PC-9 (cell line): ENCODE data around the gene OSBPL8. TPM values are rescaled to one million over a fixed set of nuclear protein-coding genes. Genes with fewer than 3 reads are reported as not detected.

Source experiments
- BruUV-seq: library from RNA; stranded (reverse); fragments of 400-500 nt; replicated peaks from 2 replicates; lab custom pipeline; 2021; lab: Mats Ljungman, UMichigan
- CTCF ChIA-PET: fragments of 300-600 bp; sonication (Branson Sonifier 250); formaldehyde crosslinking; loops from one replicate; lab custom pipeline; 2022; ENCODE audit warnings: antibody characterized with exemption; lab: Charles Lee
- POLR2A ChIA-PET: fragments of 300-600 bp; sonication (Branson Sonifier 250); formaldehyde crosslinking; loops from one replicate; lab custom pipeline; 2022; ENCODE audit warnings: antibody characterized with exemption; ENCODE audit not compliant: unreplicated experiment; lab: Charles Lee
- DNase-seq, 2 experiments: peaks; one replicate each; pipeline versions ENCODE4 v3.0.0 to v3.0.0-alpha.2; 2015 to 2022; ENCODE audit warnings: mixed read lengths in 1 of 2
- H2AFZ ChIP-seq: fragments of 200-600 bp; sonication (generic); 2 replicates; pipeline ENCODE4 v1.8.1; 2017; ENCODE audit warnings: antibody characterized with exemption
- H3F3A ChIP-seq: fragments of 200-600 bp; sonication (generic); 2 replicates; pipeline ENCODE4 v1.8.1; 2017; ENCODE audit warnings: antibody characterized with exemption, mild to moderate bottlenecking, low read depth; ENCODE audit not compliant: insufficient read depth
- H3K27ac ChIP-seq: fragments of 200-600 bp; sonication (generic); 2 replicates; pipeline ENCODE4 v1.6.1; 2016; ENCODE audit warnings: mixed run types
- H3K27me3 ChIP-seq: fragments of 200-600 bp; sonication (generic); 2 replicates; pipeline ENCODE4 v1.6.1; 2016; ENCODE audit warnings: low read depth, mixed run types; ENCODE audit not compliant: insufficient read depth
- H3K36me3 ChIP-seq: fragments of 200-600 bp; sonication (generic); 2 replicates; pipeline ENCODE4 v1.6.1; 2016; ENCODE audit warnings: low read depth, mixed run types
- H3K4me1 ChIP-seq: fragments of 200-600 bp; sonication (generic); replicated peaks from 2 replicates; pipeline ENCODE4 v1.6.1; 2016; ENCODE audit warnings: mixed run types; ENCODE audit not compliant: insufficient read depth
- H3K4me2 ChIP-seq: fragments of 200-600 bp; sonication (generic); 2 replicates; pipeline ENCODE4 v1.6.1; 2017; ENCODE audit warnings: mixed run types
- H3K4me3 ChIP-seq: fragments of 200-600 bp; sonication (generic); 2 replicates; pipeline ENCODE4 v1.6.1; 2016; ENCODE audit warnings: mixed run types
- H3K79me2 ChIP-seq: fragments of 200-600 bp; sonication (generic); 2 replicates; pipeline ENCODE4 v1.6.1; 2017; ENCODE audit warnings: low read depth, mixed run types
- H3K9me2 ChIP-seq: fragments of 200-600 bp; sonication (generic); 2 replicates; pipeline ENCODE4 v1.8.1; 2017; ENCODE audit warnings: mild to moderate bottlenecking; ENCODE audit not compliant: insufficient read depth
- H3K9me3 ChIP-seq: fragments of 200-600 bp; sonication (generic); 2 replicates; pipeline ENCODE4 v1.8.1; 2016; ENCODE audit warnings: low read depth; ENCODE audit not compliant: insufficient read depth
- H4K20me1 ChIP-seq: fragments of 200-600 bp; sonication (generic); 2 replicates; pipeline ENCODE4 v1.8.1; 2017; ENCODE audit not compliant: insufficient read depth
- CTCF ChIP-seq: fragments of 200-600 bp; sonication (generic); conservative IDR thresholded peaks from 2 replicates; pipeline ENCODE4 v1.6.1; 2017; ENCODE audit warnings: mixed run types, antibody characterized with exemption, mild to moderate bottlenecking, moderate library complexity
- EZH2 ChIP-seq: fragments of 200-600 bp; sonication (generic); IDR thresholded peaks from 2 replicates; pipeline ENCODE4 v1.8.0; 2017; ENCODE audit warnings: antibody characterized with exemption, low read depth
- intact Hi-C: fragments of 100-400 bp; cut with micrococcal nuclease; formaldehyde crosslinking; loops from one replicate; pipeline ENCODE4 v1.10.0; 2022; ENCODE audit not compliant: unreplicated experiment
- total RNA-seq: library from RNA; stranded (reverse); gene quantifications from 2 replicates; pipeline ENCODE4 v1.2.3, GENCODE V29; 2021

OSBPL8 gene
- total RNA-seq, 1 experiment from 2014 or later: 53.2 TPM

DNA sequence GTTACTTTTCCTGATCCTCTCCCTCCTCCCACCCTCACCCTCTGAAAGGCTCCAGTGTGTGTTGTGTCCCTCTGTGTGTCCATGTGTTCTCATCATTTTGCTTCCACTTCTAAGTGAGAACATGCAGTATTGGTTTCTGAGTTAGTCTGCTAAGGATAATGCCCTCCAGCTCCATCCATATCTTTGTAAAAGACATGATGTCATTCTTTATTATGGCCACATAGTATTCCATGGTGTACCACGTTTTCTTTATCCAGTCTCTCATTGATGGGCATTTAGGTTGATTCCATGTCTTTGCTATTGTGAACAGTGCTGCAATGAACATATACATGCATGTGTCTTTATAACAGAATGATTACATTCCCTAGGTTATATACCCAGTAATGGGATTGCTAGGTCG, 159.4 kb downstream of the OSBPL8 start:
- ChIA-PET POLR2A (no interaction called here), CTCF (no interaction called here)
- no TSS peak for BruUV-seq
- no peak for DNase-seq
- no peaks in the 10 kb centered on the region for H3K79me2 ChIP-seq
- no peaks in the 10 kb centered on the region for H3F3A ChIP-seq
- no peak overlapping the region for H3K27ac ChIP-seq
- no peak overlapping the region for H3K4me3 ChIP-seq
- H4K20me1 ChIP-seq: no peaks in the 10 kb centered on the region
- no peak overlapping the region for H2AFZ ChIP-seq
- intact Hi-C loops: no loop called here
- H3K4me1 ChIP-seq: no peaks in the 10 kb centered on the region
- H3K36me3 ChIP-seq: 0 out of 2 replicates have a peak, but pooled peaks cover 3% of the 10 kb centered on the region
- no peaks in the 10 kb centered on the region for H3K9me3 ChIP-seq
- no peaks in the 10 kb centered on the region for H3K27me3 ChIP-seq
- H3K4me2 ChIP-seq: no peak overlapping the region
- no peaks in the 10 kb centered on the region for H3K9me2 ChIP-seq
- TF ChIP-seq EZH2 (no peak), CTCF (no peak)

DNA sequence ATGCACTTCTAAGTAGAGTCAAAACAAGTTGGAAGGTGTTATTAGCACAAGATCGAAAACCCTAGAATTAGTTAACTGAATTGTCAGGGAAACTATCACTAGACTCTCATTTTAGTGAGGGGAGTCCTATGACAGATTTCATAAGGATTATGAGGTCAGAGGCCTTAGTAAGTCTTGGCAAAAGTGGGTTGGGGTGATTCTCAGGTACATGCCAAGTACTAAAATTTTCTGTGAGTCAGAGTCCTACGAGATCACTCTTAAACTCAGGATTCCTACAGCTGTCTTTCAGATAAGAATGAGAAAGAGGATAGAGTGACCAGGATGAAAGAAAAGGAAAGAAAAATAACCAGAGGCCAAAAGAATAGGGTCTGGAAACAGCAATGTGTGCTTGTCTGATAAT, 160.5 kb downstream of the OSBPL8 start:
- no peak for DNase-seq
- H3K4me2 ChIP-seq: no peak overlapping the region
- CTCF ChIA-PET: no interaction called here
- no peaks in the 10 kb centered on the region for H3F3A ChIP-seq
- no peaks in the 10 kb centered on the region for H3K79me2 ChIP-seq
- no peaks in the 10 kb centered on the region for H3K27me3 ChIP-seq
- POLR2A ChIA-PET: no interaction called here
- H4K20me1 ChIP-seq: no peaks in the 10 kb centered on the region
- no TSS peak for BruUV-seq
- H3K4me1 ChIP-seq: no peaks in the 10 kb centered on the region
- H3K9me2 ChIP-seq: no peaks in the 10 kb centered on the region
- intact Hi-C loops: no loop called here
- TF ChIP-seq CTCF: no peak
- TF ChIP-seq EZH2: no peak
- H2AFZ ChIP-seq: no peak overlapping the region
- no peaks in the 10 kb centered on the region for H3K9me3 ChIP-seq
- no peak overlapping the region for H3K4me3 ChIP-seq
- H3K36me3 ChIP-seq: 0 out of 2 replicates have a peak, but pooled peaks cover 3% of the 10 kb centered on the region
- H3K27ac ChIP-seq: no peak overlapping the region

GRCh38 chr12:76398106-76398505, 161.5 kb downstream of the OSBPL8 start:
- Histone ChIP-seq H3K4me2 (no peak overlapping the region), H3K27me3 (no peaks in the 10 kb centered on the region), H3K36me3 (0 out of 2 replicates have a peak, but pooled peaks cover 3% of the 10 kb centered on the region), H3K27ac (no peak overlapping the region), H4K20me1 (no peaks in the 10 kb centered on the region), H2AFZ (no peak overlapping the region), H3F3A (no peaks in the 10 kb centered on the region), H3K4me3 (no peak overlapping the region), H3K9me2 (no peaks in the 10 kb centered on the region), H3K9me3 (no peaks in the 10 kb centered on the region), H3K79me2 (no peaks in the 10 kb centered on the region), H3K4me1 (no peaks in the 10 kb centered on the region)
- DNase-seq: no peak
- TF ChIP-seq CTCF (no peak), EZH2 (no peak)
- BruUV-seq: no TSS peak
- intact Hi-C loops: no loop called here
- CTCF ChIA-PET: no interaction called here
- POLR2A ChIA-PET: interaction anchor here (0.6 kb wide), 1 partner anchor 231 kb away, joined by 11 read pairs; no protein-coding TSS in a partner anchor
